ENCODE measurements around the gene PRMT7. TPM values are rescaled to one million over a fixed set of nuclear protein-coding genes. Genes with fewer than 3 reads are reported as not detected.

Gene PRMT7
- total and polyA plus RNA-seq, 2 experiments from 2014 or later: 56.6 to 110 TPM

GRCh38 chr16:68350813-68351350, 40.1 kb downstream of the PRMT7 start:
- Histone ChIP-seq H3K36me3 (peaks cover 18% of the 10 kb centered on the region), H3K9me3 (ENCODE audit: low read depth) (no peaks in the 10 kb centered on the region), H3K27me3 (no peaks in the 10 kb centered on the region), H3K27ac (no peak overlapping the region), H3K4me1 (ENCODE audit: low read depth) (no peaks in the 10 kb centered on the region), H3K4me3 (no peak overlapping the region)
- DNase-seq (ENCODE audit: low read depth in 1 of 2, low spot score in 1 of 2): no peak
- TF ChIP-seq, protein P1, sequence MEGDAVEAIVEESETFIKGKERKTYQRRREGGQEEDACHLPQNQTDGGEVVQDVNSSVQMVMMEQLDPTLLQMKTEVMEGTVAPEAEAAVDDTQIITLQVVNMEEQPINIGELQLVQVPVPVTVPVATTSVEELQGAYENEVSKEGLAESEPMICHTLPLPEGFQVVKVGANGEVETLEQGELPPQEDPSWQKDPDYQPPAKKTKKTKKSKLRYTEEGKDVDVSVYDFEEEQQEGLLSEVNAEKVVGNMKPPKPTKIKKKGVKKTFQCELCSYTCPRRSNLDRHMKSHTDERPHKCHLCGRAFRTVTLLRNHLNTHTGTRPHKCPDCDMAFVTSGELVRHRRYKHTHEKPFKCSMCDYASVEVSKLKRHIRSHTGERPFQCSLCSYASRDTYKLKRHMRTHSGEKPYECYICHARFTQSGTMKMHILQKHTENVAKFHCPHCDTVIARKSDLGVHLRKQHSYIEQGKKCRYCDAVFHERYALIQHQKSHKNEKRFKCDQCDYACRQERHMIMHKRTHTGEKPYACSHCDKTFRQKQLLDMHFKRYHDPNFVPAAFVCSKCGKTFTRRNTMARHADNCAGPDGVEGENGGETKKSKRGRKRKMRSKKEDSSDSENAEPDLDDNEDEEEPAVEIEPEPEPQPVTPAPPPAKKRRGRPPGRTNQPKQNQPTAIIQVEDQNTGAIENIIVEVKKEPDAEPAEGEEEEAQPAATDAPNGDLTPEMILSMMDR (IDR thresholded peaks at IDR 0.05; ENCODE audit: low read depth, low read length): no peak

DNA sequence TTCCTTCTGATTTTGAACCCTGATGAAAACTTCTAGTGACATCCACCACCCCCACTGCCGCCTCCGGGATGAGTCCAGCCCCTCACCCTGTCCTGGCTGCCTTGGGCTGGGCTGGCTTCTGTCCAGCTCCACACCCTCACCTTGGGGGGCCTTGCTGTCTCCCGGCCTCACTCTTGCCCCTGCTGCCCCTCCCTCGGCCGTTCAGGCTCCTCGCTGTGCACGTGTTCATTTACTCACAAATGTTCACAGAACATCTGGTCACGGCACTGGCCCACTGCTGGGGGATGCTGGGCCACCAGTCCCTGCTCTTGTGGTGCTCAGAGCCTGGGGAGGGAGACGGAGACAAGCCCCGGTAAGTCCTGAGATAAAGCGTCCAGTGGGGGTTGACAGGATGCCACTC, 40.6 kb downstream of the PRMT7 start:
- H3K4me1 ChIP-seq (ENCODE audit: low read depth): no peaks in the 10 kb centered on the region
- H3K27ac ChIP-seq: no peak overlapping the region
- H3K4me3 ChIP-seq: no peak overlapping the region
- TF ChIP-seq, protein P1 (IDR thresholded peaks at IDR 0.05; ENCODE audit: low read depth, low read length): no peak
- no peaks in the 10 kb centered on the region for H3K9me3 ChIP-seq (ENCODE audit: low read depth)
- no peaks in the 10 kb centered on the region for H3K27me3 ChIP-seq
- peaks cover 16% of the 10 kb centered on the region for H3K36me3 ChIP-seq
- no peak for DNase-seq (ENCODE audit: low read depth in 1 of 2, low spot score in 1 of 2)

GRCh38 chr16:68351991-68352431, 41.2 kb downstream of the PRMT7 start:
- H3K36me3 ChIP-seq: peaks cover 14% of the 10 kb centered on the region
- H3K27me3 ChIP-seq: no peaks in the 10 kb centered on the region
- no peaks in the 10 kb centered on the region for H3K9me3 ChIP-seq (ENCODE audit: low read depth)
- DNase-seq (ENCODE audit: low read depth in 1 of 2, low spot score in 1 of 2): no peak
- TF ChIP-seq, protein P1 (IDR thresholded peaks at IDR 0.05; ENCODE audit: low read depth, low read length): no peak
- no peaks in the 10 kb centered on the region for H3K4me1 ChIP-seq (ENCODE audit: low read depth)
- H3K27ac ChIP-seq: no peak overlapping the region
- H3K4me3 ChIP-seq: no peak overlapping the region

GRCh38 chr16:68353366-68353765, 42.5 kb downstream of the PRMT7 start:
- Histone ChIP-seq H3K36me3 (peaks cover 14% of the 10 kb centered on the region), H3K27me3 (no peaks in the 10 kb centered on the region), H3K27ac (no peak overlapping the region), H3K9me3 (ENCODE audit: low read depth) (no peaks in the 10 kb centered on the region), H3K4me3 (no peak overlapping the region), H3K4me1 (ENCODE audit: low read depth) (no peaks in the 10 kb centered on the region)
- DNase-seq (ENCODE audit: low read depth in 1 of 2, low spot score in 1 of 2): no peak
- TF ChIP-seq, protein P1 (IDR thresholded peaks at IDR 0.05; ENCODE audit: low read depth, low read length): no peak

DNA sequence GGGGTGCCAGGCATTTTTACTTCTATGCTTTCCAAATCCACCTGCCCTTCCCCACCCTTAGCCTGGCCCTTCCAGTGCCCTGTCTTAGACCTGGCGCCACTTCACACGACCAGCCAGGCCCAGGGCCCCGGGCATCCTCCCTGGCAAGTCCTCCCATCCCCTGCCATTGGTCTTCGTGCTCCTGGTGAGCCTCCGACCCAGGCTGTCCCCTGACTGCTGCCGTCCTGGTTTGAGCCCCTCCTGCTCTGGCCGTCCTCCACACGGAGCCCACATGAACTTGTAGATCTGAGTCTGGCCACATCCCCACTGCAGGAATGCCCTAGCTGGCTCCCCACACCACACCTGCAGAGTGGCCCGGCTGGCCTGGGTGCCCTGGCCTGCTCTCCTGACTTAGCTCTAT, 44.0 kb downstream of the PRMT7 start:
- TF ChIP-seq, protein P1 (IDR thresholded peaks at IDR 0.05; ENCODE audit: low read depth, low read length): no peak
- Histone ChIP-seq H3K27me3 (no peaks in the 10 kb centered on the region), H3K27ac (no peak overlapping the region), H3K4me3 (no peak overlapping the region), H3K4me1 (ENCODE audit: low read depth) (no peaks in the 10 kb centered on the region), H3K9me3 (ENCODE audit: low read depth) (no peaks in the 10 kb centered on the region), H3K36me3 (peaks cover 14% of the 10 kb centered on the region)
- no peak for DNase-seq (ENCODE audit: low read depth in 1 of 2, low spot score in 1 of 2)

Measured in cardiac muscle cell (in vitro differentiated cells and primary cell).